Lung microvascular endothelial cell (primary cell): ENCODE results near the gene DHRS11. TPM values are rescaled to one million over a fixed set of nuclear protein-coding genes. Genes with fewer than 3 reads are reported as not detected.

Source experiments
- DNase-seq, 2 donors: peaks; one replicate each; pipeline versions ENCODE4 v3.0.0 to v3.0.0-alpha.2; 2010; ENCODE audit warnings: low read depth in 2 of 2
- total RNA-seq: library from RNA; depleted of rRNA; stranded (reverse); fragments of >200 nt; gene quantifications from 2 replicates; pipeline ENCODE4 v1.2.1, GENCODE V29; 2014

The DHRS11 gene
- total RNA-seq, 1 donor from 2014 or later: 5.8 TPM

- DNase-seq: no peak
Observed at GRCh38 chr17:36613155-36613554, 21.5 kb downstream of the DHRS11 start.

GRCh38 chr17:36614081-36614480, 22.4 kb downstream of the DHRS11 start:
- DNase-seq: no peak

DNA sequence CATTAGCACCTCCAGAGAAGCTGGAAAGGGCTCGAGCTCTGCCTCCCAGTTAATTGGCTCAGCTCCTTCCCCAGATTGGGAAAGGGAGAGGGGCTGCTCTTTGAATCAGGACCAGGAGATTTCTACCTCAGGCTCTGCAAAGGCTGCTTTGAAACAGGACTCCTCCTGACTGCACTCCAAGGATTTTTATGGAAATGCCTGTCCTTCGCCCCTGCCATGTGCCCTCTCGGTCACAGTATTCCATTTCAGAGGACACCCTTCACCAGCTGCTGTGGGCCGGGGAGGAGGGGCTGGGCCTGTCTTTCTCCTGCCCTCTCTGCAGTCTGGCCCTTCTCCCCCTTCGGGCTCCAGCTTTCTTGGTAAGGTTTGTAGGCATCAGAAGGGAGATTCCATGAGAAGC, 23.3 kb downstream of the DHRS11 start:
- no peak for DNase-seq

DNA sequence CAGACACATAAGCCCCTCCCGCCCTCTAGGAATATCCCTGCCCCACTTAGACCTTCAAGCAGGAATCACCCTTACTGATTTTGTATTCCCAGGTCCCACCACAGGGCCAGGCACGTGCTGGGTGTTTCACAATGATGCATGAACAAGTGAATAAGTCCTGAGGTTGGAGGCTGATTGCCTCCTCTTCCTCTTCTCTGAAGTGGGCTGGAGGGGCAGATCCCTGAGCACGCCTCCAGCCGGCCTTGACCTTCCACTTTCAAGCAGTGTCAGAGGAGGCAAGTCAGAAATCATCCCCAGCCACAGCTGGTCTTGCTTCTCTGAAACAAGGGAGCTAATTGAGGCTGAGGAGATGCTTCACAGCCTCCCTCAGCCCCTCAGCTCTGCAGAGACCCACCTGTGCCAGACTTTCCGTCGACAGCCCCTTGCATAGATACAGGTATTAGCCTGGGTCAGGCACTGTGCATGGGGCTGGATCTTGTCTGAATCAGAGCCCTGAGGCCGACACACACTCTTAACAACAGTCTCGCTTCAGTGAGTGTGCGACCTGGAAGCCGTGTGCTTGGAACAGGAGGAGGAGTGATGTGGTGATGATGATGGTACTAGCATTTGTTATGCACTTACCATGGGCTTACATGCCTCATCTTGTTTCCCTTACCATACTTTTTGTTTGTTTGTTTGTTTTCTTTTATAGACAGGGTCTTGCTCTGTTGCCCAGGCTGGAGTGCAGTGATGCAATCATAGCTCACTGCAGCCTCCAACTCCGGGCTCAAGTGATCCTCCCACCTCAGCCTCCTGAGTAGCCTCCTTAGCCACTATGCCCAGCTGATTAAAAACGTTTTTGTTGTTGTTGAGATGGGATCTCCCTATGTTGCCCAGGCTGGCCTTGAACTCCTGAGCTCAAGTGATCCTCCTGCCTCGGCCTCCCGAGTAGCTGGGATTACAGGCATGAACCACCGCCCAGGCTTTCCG, 24.7 kb downstream of the DHRS11 start:
- DNase-seq: no peak

GRCh38 chr17:36617773-36618172, 26.1 kb downstream of the DHRS11 start:
- DNase-seq: no peak

DNA sequence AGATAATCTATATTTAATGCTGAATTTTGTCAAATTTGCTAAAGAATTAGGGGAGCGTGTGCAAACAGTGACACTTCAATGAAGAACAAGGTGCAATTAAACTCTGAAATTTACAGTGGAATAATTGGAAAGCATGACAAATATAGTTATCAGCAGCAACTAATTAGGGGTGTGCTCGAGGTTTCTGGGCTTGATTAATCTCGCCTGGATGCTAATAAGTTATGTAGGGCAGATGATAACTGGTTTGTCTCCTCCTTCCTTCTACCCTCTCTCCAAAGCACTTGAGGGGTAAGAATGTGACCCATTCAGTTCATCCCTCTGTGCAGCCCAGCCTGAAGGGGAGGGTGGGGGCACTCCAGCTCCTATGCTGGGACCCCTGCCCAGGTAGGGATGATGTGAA, 31.6 kb downstream of the DHRS11 start:
- DNase-seq: no peak

GRCh38 chr17:36625188-36625587, 33.5 kb downstream of the DHRS11 start:
- no peak for DNase-seq

DNA sequence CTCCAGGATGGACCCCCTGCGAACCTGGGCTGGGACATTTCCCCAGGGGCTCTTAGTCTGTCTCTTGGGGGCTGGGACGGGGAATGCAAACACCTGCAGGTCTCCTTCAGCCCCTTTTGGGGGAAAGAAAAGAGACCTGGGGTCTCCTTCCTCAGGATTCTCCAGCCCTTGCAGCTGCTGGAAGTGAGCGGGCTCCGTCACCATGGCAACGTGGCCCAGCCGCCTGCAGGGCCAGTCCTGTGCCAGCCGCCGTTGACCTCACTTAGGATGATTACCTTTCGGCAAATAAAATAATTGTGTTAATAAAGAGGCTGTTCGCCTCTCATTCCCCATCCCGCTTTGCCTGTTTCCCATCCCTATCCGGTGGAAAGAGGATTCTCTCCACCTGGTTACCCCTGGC, 35.4 kb downstream of the DHRS11 start:
- no peak for DNase-seq

DNA sequence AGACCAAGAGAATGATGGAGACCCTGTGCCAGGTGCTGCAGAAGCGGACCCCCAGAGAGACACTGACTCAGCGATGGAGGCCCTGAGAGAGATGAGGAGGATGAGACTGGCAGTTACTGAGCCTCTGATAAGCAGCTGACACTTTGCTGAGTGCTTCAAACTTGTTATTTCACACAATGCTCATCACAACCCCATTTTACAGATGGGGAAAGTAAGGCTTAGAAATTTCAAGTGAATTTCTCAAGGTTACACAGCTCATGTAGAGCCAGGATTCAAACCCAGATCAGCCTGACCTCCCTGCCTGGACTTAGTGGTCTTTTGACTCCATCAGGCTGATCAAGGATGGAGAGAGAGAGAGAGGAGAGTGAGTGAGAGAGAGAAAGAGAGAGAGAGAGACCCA, 36.9 kb downstream of the DHRS11 start:
- no peak for DNase-seq

DNA sequence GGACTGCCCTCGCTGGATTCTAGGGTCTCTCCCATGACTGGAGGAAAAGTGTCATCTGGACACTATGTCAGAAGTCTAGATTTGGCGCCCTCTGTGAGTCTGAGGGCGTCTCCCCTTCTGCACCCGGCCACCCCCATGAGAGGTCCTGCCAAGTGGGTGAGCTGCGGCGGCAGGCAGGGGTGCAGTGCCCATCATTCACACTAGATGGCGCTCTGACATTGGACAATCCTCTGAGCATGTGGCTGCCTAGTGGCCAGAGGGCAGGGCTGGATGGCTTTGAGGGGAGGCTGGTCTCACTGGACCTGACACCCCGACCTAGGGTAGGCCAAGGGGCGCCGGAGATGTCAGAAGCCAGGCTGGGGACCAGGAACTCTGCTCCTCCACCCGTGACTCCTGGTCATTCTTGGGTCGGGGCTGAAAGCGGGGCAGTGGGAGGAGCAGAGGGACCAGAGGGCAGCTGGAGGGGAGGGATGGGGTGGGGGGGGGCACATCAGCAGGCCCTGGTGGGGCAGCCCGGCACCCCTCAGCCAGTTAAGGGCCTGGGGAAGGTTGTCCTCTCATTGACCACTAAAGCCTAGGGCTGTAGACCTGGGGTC, 37.7 kb downstream of the DHRS11 start:
- DNase-seq: peak; percentile 70 to 81

DNA sequence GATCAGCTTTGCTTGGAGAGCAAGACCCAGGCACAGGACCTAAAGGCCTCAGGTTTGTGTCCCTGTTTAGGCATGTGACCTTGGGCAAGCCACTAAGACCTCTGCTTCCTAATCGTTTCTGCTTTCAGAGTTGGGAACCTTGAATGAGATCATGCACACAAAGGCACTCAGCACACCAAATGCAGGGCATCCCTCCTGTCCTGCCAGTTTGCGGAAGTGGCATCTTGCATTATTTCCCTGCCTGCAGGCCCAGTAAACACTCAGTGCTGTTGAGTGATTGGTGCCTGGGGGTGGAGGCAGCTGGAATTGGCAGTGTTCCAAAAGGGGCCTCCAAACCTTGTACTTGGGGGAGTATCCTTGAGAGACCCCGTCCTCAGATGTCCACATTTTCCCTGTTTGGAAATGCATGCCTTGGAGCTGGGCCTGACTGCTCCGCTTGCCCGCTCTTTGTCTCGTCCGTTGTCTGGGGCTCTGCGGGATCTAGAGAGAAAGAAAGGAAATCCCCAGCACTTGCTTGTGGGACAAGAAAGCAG, 38.4 kb downstream of the DHRS11 start:
- DNase-seq: no peak

DNA sequence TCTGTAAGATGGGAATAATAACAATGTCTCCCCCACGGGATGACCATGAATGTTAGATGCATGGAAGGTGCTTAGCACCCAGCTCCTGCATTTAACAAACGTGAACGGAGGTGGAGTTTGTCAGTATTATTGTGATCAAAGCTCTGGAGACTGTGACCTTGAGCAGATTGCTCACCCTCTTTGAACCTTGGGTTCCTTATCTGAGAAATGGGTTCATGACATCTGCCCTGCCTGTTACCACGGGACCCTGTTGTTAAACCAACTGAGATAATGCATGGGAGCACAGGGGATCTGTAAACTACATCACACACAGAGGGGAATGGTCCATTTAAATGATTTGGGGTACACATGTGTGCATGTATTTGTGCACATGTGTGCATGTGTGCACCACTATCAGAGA, 39.3 kb downstream of the DHRS11 start:
- DNase-seq: no peak

- DNase-seq: no peak
Observed at GRCh38 chr17:36632916-36633771, 41.5 kb downstream of the DHRS11 start.

DNA sequence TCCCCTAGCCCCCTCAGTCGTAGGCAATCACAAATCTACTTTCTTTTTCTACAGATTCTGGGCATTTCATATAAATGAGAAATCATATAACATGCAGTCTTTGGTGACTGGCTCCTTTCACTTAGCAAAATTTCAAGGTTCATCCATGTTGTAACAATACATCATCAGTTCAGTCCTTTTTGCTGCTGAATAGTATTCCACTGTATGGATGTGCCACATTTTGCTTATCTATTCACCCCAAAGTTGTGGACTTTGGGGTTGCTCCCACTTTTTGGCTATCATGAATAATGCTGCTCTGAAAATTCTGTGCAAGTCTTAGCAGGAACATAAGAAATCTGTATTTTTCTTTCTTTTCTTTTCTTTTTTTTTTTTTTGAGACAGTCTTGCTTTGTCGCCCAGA, 48.7 kb downstream of the DHRS11 start:
- no peak for DNase-seq

DNA sequence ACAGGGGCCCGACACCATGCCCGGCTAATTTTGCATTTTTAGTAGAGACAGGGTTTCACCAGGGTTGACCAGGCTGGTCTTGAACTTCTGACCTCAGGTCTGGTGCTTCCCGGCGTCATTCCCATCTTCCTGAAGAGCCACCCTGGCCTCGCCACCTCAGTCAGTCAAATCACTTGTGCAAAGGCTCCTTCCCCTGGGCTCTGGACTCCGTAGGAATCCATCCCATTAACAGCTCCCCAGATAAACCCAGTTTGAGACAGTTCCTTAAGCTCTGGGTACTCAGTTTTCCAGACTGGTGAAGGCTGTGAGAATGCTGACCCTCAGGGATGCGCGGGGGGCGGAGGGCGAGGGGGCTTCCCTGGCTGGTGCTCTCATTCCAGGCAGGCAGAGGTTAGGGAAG, 49.2 kb downstream of the DHRS11 start:
- DNase-seq: no peak

- DNase-seq: no peak
Observed at GRCh38 chr17:36641331-36641876, 49.7 kb downstream of the DHRS11 start.

- no peak for DNase-seq
Observed at GRCh38 chr17:36641877-36642845, 50.5 kb downstream of the DHRS11 start.

- DNase-seq: no peak
Observed at GRCh38 chr17:36643086-36643685, 51.5 kb downstream of the DHRS11 start.

GRCh38 chr17:36645422-36645821, 53.7 kb downstream of the DHRS11 start:
- DNase-seq: no peak

DNA sequence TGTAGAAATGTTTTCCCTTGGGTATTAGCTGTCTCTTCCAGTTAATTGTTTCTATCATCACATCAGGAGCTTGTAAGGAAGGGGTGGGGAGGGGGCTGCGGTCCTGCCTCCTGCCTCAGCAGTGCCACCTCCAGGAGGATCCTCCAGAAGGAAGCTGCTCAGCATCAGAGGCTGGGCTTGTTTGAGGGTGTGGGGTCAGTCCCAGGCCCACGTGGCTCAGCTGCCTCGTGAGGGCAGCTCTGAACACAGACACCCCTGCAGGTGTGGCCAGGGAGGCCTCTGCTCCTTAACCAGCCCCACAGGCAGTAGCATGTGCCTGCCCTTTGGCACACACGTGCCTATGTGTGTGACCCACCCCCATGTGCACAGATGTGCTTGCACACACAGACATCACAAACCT, 56.0 kb downstream of the DHRS11 start:
- no peak for DNase-seq
